C4-2B (cell line): ENCODE measurements around the gene GRIN2B.

Source experiments
- CTCF ChIP-seq: fragments of 450-650 bp; conservative IDR thresholded peaks from 2 replicates; pipeline ENCODE4 v1.5.1; 2017; ENCODE audit warnings: mild to moderate bottlenecking
- ZFX ChIP-seq: fragments of 450-650 bp; IDR thresholded peaks from 2 replicates; pipeline ENCODE4 v1.6.1; 2017

GRCh38 chr12:13942826-13943225 is 38.6 kb downstream of the GRIN2B start:
- TF ChIP-seq CTCF (no peak), ZFX (no peak)
